ENCODE data around the gene MEFV.

The MEFV gene

GRCh38 chr16:3194792-3195191 is 61.6 kb downstream of the MEFV start:
- no peak for ATAC-seq
- TF ChIP-seq ISL1 (CRISPR knock-in tag; IDR thresholded peaks at IDR 0.05) (no peak), ZNF565 (CRISPR knock-in tag; conservative IDR thresholded peaks at IDR 0.05; ENCODE audit: low read depth) (no peak), ZNF70 (CRISPR knock-in tag; IDR thresholded peaks at IDR 0.05) (no peak), ZFP3 (CRISPR knock-in tag; IDR thresholded peaks at IDR 0.05) (no peak), TCF4 (CRISPR knock-in tag; IDR thresholded peaks at IDR 0.05; ENCODE audit: borderline replicate concordance) (no peak), CREB5 (CRISPR knock-in tag; IDR thresholded peaks at IDR 0.05; ENCODE audit: low read depth) (no peak), BACH2 (CRISPR knock-in tag; IDR thresholded peaks at IDR 0.05; ENCODE audit: borderline replicate concordance) (no peak)

- ATAC-seq = no peak
- TF ChIP-seq RARB (CRISPR knock-in tag; IDR thresholded peaks at IDR 0.05) = no peak
Observed at GRCh38 chr16:3193221-3194212, 62.9 kb downstream of the MEFV start.

GRCh38 chr16:3192476-3193019 is 63.9 kb downstream of the MEFV start:
- no peak for ATAC-seq
- TF ChIP-seq ZFP3 (CRISPR knock-in tag; IDR thresholded peaks at IDR 0.05) = no peak
- TF ChIP-seq BACH2 (CRISPR knock-in tag; IDR thresholded peaks at IDR 0.05; ENCODE audit: borderline replicate concordance) = no peak
- no peak for TF ChIP-seq ZC3H10 (CRISPR knock-in tag; IDR thresholded peaks at IDR 0.05)
- no peak for TF ChIP-seq ZNF565 (CRISPR knock-in tag; conservative IDR thresholded peaks at IDR 0.05; ENCODE audit: low read depth)

Data from SK-N-SH treated with all-trans-retinoic acid at 6 μM for 48 hours (cell line).